Measurements from ENCODE around the gene SORT1. TPM values are rescaled to one million over a fixed set of nuclear protein-coding genes. Genes with fewer than 3 reads are reported as not detected.

The SORT1 gene
- total and polyA plus RNA-seq, 2 of the 8 experiments (the other 6 are each of a cell fraction or from before 2014, with no cell fraction given), result 18.7 to 69.6 TPM

DNA sequence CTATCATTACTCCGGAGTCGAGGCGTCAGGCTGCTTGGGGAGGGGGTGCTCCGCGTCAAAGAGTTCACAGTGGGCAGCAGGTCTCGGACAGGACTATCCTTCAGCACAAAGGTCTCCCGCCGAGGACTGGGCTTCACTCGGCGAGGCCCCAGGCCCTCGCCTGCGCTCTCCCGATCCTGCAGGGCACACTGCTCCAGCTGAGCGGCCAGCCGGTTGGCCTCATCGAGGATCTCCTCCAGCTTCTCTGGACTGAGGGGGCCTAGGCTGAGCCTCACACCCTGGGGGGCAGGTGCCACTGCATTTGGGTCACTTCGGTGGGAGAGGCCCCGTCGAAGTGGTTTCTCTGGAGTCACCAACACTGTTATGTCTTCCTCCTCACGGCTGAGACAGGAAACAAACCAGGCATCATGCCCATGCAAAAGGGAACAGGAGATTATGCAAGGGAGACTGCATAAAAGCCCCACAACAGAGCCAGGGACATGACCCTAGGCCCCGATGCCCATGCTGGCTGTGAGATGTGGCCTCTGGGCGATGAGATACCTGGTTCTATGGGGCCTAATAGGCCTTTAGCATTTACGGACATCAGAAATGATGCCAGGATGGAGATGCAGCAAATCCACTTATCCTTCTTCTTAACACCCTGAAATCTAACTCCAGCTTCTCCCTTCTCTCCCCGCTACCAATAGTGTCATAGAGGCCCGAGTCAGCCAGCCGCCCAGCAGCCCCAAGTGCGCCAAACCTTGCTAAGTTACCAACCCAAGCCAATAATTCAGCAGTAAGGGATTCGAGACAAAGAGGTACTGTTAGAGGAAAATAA lies 115.8 kb downstream of the SORT1 start:
- Histone ChIP-seq H3K9ac (replicated peaks in 1 of 4; ENCODE audit: extremely low read depth in 1 of 4, low read depth in 3 of 4, low read length in 3 of 4) (peak overlapping the region in 3 of 4 experiments; percentile 1 to 65 (median 58); a peak in 3 of 7 replicates), H4K91ac (replicated peaks; ENCODE audit: insufficient read length, low read length) (no peak overlapping the region), H4K8ac (ENCODE audit: extremely low read depth, insufficient read depth, low read length) (no peak overlapping the region; the same call in 1 of the 2 replicates), H3K9me3 (ENCODE audit: insufficient read depth in 2 of 2, low read depth in 1 of 2, low read length in 1 of 2) (no peaks in the 10 kb centered on the region), H3K79me1 (ENCODE audit: low read depth, low read length) (peaks cover 7% of the 10 kb centered on the region), H2BK20ac (ENCODE audit: low read length) (no peak overlapping the region), H3K27ac (ENCODE audit: low read depth, low read length) (no peak overlapping the region), H4K20me1 (replicated peaks in 1 of 2; ENCODE audit: control insufficient read depth in 1 of 2, insufficient read depth in 2 of 2, low read length in 2 of 2) (no peaks in the 10 kb centered on the region), H2BK15ac (ENCODE audit: low read length) (no peak overlapping the region; the same call in 1 of the 2 replicates), H3K4me1 (replicated peaks in 1 of 4; ENCODE audit: control insufficient read depth in 3 of 4, insufficient read depth in 4 of 4, low read length in 3 of 4) (peaks cover 10 to 15% (median 11%) of the 10 kb centered on the region in 4 experiments), H3K56ac (replicated peaks; ENCODE audit: insufficient read length, low read depth, low read length) (no peak overlapping the region), H3K23ac (ENCODE audit: insufficient read length) (no peak overlapping the region), H3K79me2 (ENCODE audit: control insufficient read depth in 1 of 2, insufficient read depth in 2 of 2, low read length in 2 of 2) (peaks cover 0 to 16% of the 10 kb centered on the region in 2 experiments; a peak in 3 of 4 replicates), H3K18ac (ENCODE audit: extremely low read depth, low read length) (no peak overlapping the region), H3K4me2 (ENCODE audit: insufficient read depth in 1 of 2, low read depth in 2 of 2, low read length in 2 of 2) (peak overlapping the region; percentile 84 to 91), H3K4ac (replicated peaks; ENCODE audit: insufficient read length, low read depth, low read length) (peak overlapping the region; percentile 40), H2AK5ac (ENCODE audit: low read depth, low read length) (no peak overlapping the region), H3K14ac (ENCODE audit: insufficient read length) (no peak overlapping the region), H2AFZ (ENCODE audit: low read length) (no peak overlapping the region), H3K27me3 (replicated peaks in 1 of 4; ENCODE audit: control insufficient read depth in 3 of 4, extremely low read depth in 1 of 4, insufficient read depth in 3 of 4, low read length in 3 of 4) (no peaks in the 10 kb centered on the region), H2BK120ac (replicated peaks; ENCODE audit: low read depth, low read length) (no peak overlapping the region), H3K23me2 (ENCODE audit: low read depth, low read length) (peaks cover 12% of the 10 kb centered on the region), H3K4me3 (ENCODE audit: extremely low read depth in 1 of 4, insufficient read depth in 2 of 4, low read depth in 3 of 4, low read length in 4 of 4) (peak overlapping the region; percentile 54 to 95 (median 86)), H2BK5ac (ENCODE audit: low read depth, low read length) (peak overlapping the region; percentile 76; the same call in 1 of the 2 replicates), H4K5ac (ENCODE audit: insufficient read length, low read depth, low read length) (no peak overlapping the region), H3K36me3 (ENCODE audit: control insufficient read depth in 2 of 4, insufficient read depth in 4 of 4, low read length in 3 of 4) (peaks cover 10 to 22% (median 16%) of the 10 kb centered on the region in 4 experiments; a peak in 6 of 8 replicates), H2BK12ac (ENCODE audit: low read depth, low read length) (no peak overlapping the region)
- CTCF ChIA-PET (ENCODE audit: partially characterized antibody), result interaction anchor here (0.8 to 3.0 kb wide), 11 partner anchors 12 to 217 kb away, joined by 3 to 30 read pairs (median 4); partner anchors contain the start of genes CYB561D1 and SORT1
- no peak for TF ChIP-seq SUZ12 (IDR thresholded peaks at IDR 0.05; ENCODE audit: low read length)
- TF ChIP-seq, protein P1, sequence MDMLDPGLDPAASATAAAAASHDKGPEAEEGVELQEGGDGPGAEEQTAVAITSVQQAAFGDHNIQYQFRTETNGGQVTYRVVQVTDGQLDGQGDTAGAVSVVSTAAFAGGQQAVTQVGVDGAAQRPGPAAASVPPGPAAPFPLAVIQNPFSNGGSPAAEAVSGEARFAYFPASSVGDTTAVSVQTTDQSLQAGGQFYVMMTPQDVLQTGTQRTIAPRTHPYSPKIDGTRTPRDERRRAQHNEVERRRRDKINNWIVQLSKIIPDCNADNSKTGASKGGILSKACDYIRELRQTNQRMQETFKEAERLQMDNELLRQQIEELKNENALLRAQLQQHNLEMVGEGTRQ (IDR thresholded peaks at IDR 0.05; ENCODE audit: low read length), result no peak
- TF ChIP-seq CBX5 (IDR thresholded peaks at IDR 0.05; ENCODE audit: low read depth, low read length), result no peak
- FAIRE-seq, result no peak
- DNase-seq (ENCODE audit: low read depth in 1 of 2, low spot score in 2 of 2), result no peak
- 84% methylated on average over 28 of the region's 28 CpGs; no CpG with 5 or more reads in 1 of the 2 experiments for WGBS, 2 experiments (ENCODE audit: extremely low coverage in 1 of 2, insufficient coverage in 1 of 2, insufficient read length in 1 of 2, insufficient replicate concordance in 2 of 2, low coverage in 1 of 2, low lambda C conversion rate in 2 of 2, missing lambda C conversion rate in 1 of 2)
- POLR2A ChIA-PET (ENCODE audit: partially characterized antibody), result interaction anchor here (1.0 to 2.3 kb wide), 7 partner anchors 11 to 117 kb away, joined by 3 to 18 read pairs (median 6); partner anchors contain the start of gene SORT1
